ENCODE results near the gene EPHB3. TPM values are rescaled to one million over a fixed set of nuclear protein-coding genes. Genes with fewer than 3 reads are reported as not detected.

EPHB3 gene
- polyA plus RNA-seq, 3 donors, result 0.71 to 1.2 (median 0.80) TPM

- H3K4me1 ChIP-seq (ENCODE audit: control insufficient read depth in 1 of 2, insufficient read depth in 2 of 2, low read length in 2 of 2), result peaks cover 13 to 16% of the 10 kb centered on the region in 2 donors
- H3K36me3 ChIP-seq (replicated peaks in 1 of 2; ENCODE audit: control insufficient read depth in 1 of 2, insufficient read depth in 2 of 2, low read length in 2 of 2), result peaks cover 13 to 54% of the 10 kb centered on the region in 2 donors
- no peak for TF ChIP-seq CTCF (IDR thresholded peaks at IDR 0.05)
- H3K79me2 ChIP-seq (ENCODE audit: insufficient read depth, low read length), result no peaks in the 10 kb centered on the region
- H3K27ac Mint-ChIP-seq, result no peak overlapping the region
- H3K27ac ChIP-seq (ENCODE audit: low read depth in 1 of 2, low read length in 2 of 2), result no peak overlapping the region
- peaks cover 0 to under 1% of the 10 kb centered on the region in 2 donors for H3K27me3 ChIP-seq (ENCODE audit: control insufficient read depth in 2 of 2, insufficient read depth in 2 of 2, low read length in 2 of 2)
- H3K9ac ChIP-seq (ENCODE audit: insufficient read depth, low read length, poor library complexity, severe bottlenecking), result no peak overlapping the region
- no peak for DNase-seq
- no peak overlapping the region for H3K4me2 ChIP-seq (replicated peaks; ENCODE audit: extremely low read depth, low read length, poor library complexity, severe bottlenecking)
- no peak overlapping the region for H3K4me3 Mint-ChIP-seq
- H4K20me1 ChIP-seq (ENCODE audit: insufficient read depth, low read length), result no peaks in the 10 kb centered on the region
- intact Hi-C loops (cut with micrococcal nuclease), result no loop called here
- H3K27me3 Mint-ChIP-seq (ENCODE audit: low read depth in 3 of 3), result peaks cover 9 to 19% (median 10%) of the 10 kb centered on the region in 3 donors
- no peaks in the 10 kb centered on the region for H3K9me3 ChIP-seq (replicated peaks in 1 of 2; ENCODE audit: control insufficient read depth in 1 of 2, insufficient read depth in 1 of 2, low read length in 2 of 2)
- 100% methylated on average over 5 of the region's 9 CpGs for WGBS (ENCODE audit: insufficient coverage)
- H3K9me3 Mint-ChIP-seq, result peaks cover 0 to 3% (median 0%) of the 10 kb centered on the region in 7 donors
- no peak overlapping the region for H3K4me3 ChIP-seq (replicated peaks in 1 of 3; ENCODE audit: low read depth in 2 of 3, low read length in 3 of 3)
- peaks cover 31% of the 10 kb centered on the region for H3K4me1 Mint-ChIP-seq
- H2AFZ ChIP-seq (ENCODE audit: insufficient read depth, low read depth, low read length, poor library complexity, severe bottlenecking), result no peak overlapping the region
- peaks cover 31 to 73% of the 10 kb centered on the region in 2 donors for H3K36me3 Mint-ChIP-seq
Observed at GRCh38 chr3:184575701-184576100, 14.1 kb downstream of the EPHB3 start.

- 95% methylated on average over 19 of the region's 25 CpGs for WGBS (ENCODE audit: insufficient coverage)
- no peak for TF ChIP-seq CTCF (IDR thresholded peaks at IDR 0.05)
- no peak overlapping the region for H3K4me3 ChIP-seq (replicated peaks in 1 of 3; ENCODE audit: low read depth in 2 of 3, low read length in 3 of 3)
- Mint-ChIP-seq H3K9me3 (peaks cover 0 to 3% (median 0%) of the 10 kb centered on the region in 7 donors), H3K36me3 (peaks cover 30 to 76% of the 10 kb centered on the region in 2 donors), H3K27ac (no peak overlapping the region), H3K4me1 (peaks cover 37% of the 10 kb centered on the region), H3K27me3 (ENCODE audit: low read depth in 3 of 3) (peaks cover 6 to 16% (median 6%) of the 10 kb centered on the region in 3 donors), H3K4me3 (no peak overlapping the region)
- H3K27ac ChIP-seq (ENCODE audit: low read depth in 1 of 2, low read length in 2 of 2), result no peak overlapping the region
- H2AFZ ChIP-seq (ENCODE audit: insufficient read depth, low read depth, low read length, poor library complexity, severe bottlenecking), result no peak overlapping the region
- H3K9ac ChIP-seq (ENCODE audit: insufficient read depth, low read length, poor library complexity, severe bottlenecking), result no peak overlapping the region
- H3K4me1 ChIP-seq (ENCODE audit: control insufficient read depth in 1 of 2, insufficient read depth in 2 of 2, low read length in 2 of 2), result peaks cover 17 to 24% of the 10 kb centered on the region in 2 donors
- peaks cover 18 to 63% of the 10 kb centered on the region in 2 donors for H3K36me3 ChIP-seq (replicated peaks in 1 of 2; ENCODE audit: control insufficient read depth in 1 of 2, insufficient read depth in 2 of 2, low read length in 2 of 2)
- intact Hi-C loops (cut with micrococcal nuclease), result no loop called here
- H3K9me3 ChIP-seq (replicated peaks in 1 of 2; ENCODE audit: control insufficient read depth in 1 of 2, insufficient read depth in 1 of 2, low read length in 2 of 2), result no peaks in the 10 kb centered on the region
- H3K4me2 ChIP-seq (replicated peaks; ENCODE audit: extremely low read depth, low read length, poor library complexity, severe bottlenecking), result no peak overlapping the region
- H3K79me2 ChIP-seq (ENCODE audit: insufficient read depth, low read length), result no peaks in the 10 kb centered on the region
- H3K27me3 ChIP-seq (ENCODE audit: control insufficient read depth in 2 of 2, insufficient read depth in 2 of 2, low read length in 2 of 2), result no peaks in the 10 kb centered on the region
- no peak for DNase-seq
- H4K20me1 ChIP-seq (ENCODE audit: insufficient read depth, low read length), result no peaks in the 10 kb centered on the region
Observed at GRCh38 chr3:184576457-184577240, 15.1 kb downstream of the EPHB3 start.
